Loucy (cell line): ENCODE results near the gene LRP10.
"Not testable (repeated sequence)": the region's sequence is repeated elsewhere in the genome, so short reads cannot be mapped to it uniquely, and the experiment has no call there.

Experiments
- H2AFZ ChIP-seq: fragments of 200-600 bp; sonication (generic); 2 replicates; pipeline ENCODE4 v1.6.0; 2016; ENCODE audit warnings: antibody characterized with exemption, mild to moderate bottlenecking, low read length, moderate library complexity
- H3F3A ChIP-seq: fragments of 200-600 bp; 2 replicates; pipeline ENCODE4 v1.6.0; 2016; ENCODE audit warnings: antibody characterized with exemption, low read depth, mild to moderate bottlenecking
- H3K27me3 ChIP-seq: fragments of 200-600 bp; sonication (generic); 2 replicates; pipeline ENCODE4 v1.6.1; 2014; ENCODE audit warnings: low read length, mild to moderate bottlenecking; ENCODE audit not compliant: insufficient read depth, poor library complexity, severe bottlenecking
- H3K36me3 ChIP-seq: fragments of 200-600 bp; sonication (generic); 2 replicates; pipeline ENCODE4 v1.6.1; 2016; ENCODE audit warnings: low read length; ENCODE audit not compliant: insufficient read depth
- H3K4me1 ChIP-seq: fragments of 200-600 bp; sonication (generic); 2 replicates; pipeline ENCODE4 v1.5.1; 2014; ENCODE audit warnings: low read length, mild to moderate bottlenecking; ENCODE audit not compliant: insufficient read depth, poor library complexity, severe bottlenecking
- H3K4me2 ChIP-seq: fragments of 200-600 bp; sonication (generic); 2 replicates; pipeline ENCODE4 v1.6.0; 2014; ENCODE audit warnings: antibody characterized with exemption, low read length, low read depth, mild to moderate bottlenecking; ENCODE audit not compliant: poor library complexity, severe bottlenecking
- H3K4me3 ChIP-seq: fragments of 200-600 bp; sonication (generic); 2 replicates; pipeline ENCODE4 v1.5.1; 2014; ENCODE audit warnings: low read length, mild to moderate bottlenecking, mixed read lengths; ENCODE audit not compliant: poor library complexity, severe bottlenecking
- H3K79me2 ChIP-seq: fragments of 200-600 bp; sonication (generic); 2 replicates; pipeline ENCODE4 v1.6.1; 2014; ENCODE audit warnings: low read length; ENCODE audit not compliant: insufficient read depth
- H3K9ac ChIP-seq: fragments of 200-600 bp; sonication (generic); 2 replicates; pipeline ENCODE4 v1.6.0; 2014; ENCODE audit warnings: mild to moderate bottlenecking, low read depth, low read length, moderate library complexity; ENCODE audit not compliant: poor library complexity, severe bottlenecking
- H3K9me2 ChIP-seq: fragments of 200-600 bp; sonication (generic); replicated peaks from 2 replicates; pipeline ENCODE4 v1.6.1; 2016; ENCODE audit warnings: low read depth, low read length, mixed read lengths
- H3K9me3 ChIP-seq: fragments of 200-600 bp; sonication (generic); 2 replicates; pipeline ENCODE4 v1.6.1; 2014; ENCODE audit warnings: mild to moderate bottlenecking, antibody characterized with exemption, low read length, low read depth; ENCODE audit not compliant: insufficient read depth
- H4K20me1 ChIP-seq: fragments of 200-600 bp; sonication (generic); 2 replicates; pipeline ENCODE4 v1.6.0; 2014; ENCODE audit warnings: antibody characterized with exemption, low read length, mild to moderate bottlenecking; ENCODE audit not compliant: insufficient read depth, poor library complexity, severe bottlenecking
- EZH2phosphoT487 ChIP-seq: fragments of 200-600 bp; IDR thresholded peaks from 2 replicates; pipeline ENCODE4 v1.6.1; 2018; ENCODE audit warnings: antibody characterized with exemption, mild to moderate bottlenecking, moderate library complexity, borderline replicate concordance
- TF ChIP-seq, protein P1 (sequence below): fragments of 200-600 bp; sonication (generic); conservative IDR thresholded peaks from 2 replicates; pipeline ENCODE4 v1.5.1; 2014; ENCODE audit warnings: mild to moderate bottlenecking, antibody characterized with exemption, low read length

The LRP10 gene

DNA sequence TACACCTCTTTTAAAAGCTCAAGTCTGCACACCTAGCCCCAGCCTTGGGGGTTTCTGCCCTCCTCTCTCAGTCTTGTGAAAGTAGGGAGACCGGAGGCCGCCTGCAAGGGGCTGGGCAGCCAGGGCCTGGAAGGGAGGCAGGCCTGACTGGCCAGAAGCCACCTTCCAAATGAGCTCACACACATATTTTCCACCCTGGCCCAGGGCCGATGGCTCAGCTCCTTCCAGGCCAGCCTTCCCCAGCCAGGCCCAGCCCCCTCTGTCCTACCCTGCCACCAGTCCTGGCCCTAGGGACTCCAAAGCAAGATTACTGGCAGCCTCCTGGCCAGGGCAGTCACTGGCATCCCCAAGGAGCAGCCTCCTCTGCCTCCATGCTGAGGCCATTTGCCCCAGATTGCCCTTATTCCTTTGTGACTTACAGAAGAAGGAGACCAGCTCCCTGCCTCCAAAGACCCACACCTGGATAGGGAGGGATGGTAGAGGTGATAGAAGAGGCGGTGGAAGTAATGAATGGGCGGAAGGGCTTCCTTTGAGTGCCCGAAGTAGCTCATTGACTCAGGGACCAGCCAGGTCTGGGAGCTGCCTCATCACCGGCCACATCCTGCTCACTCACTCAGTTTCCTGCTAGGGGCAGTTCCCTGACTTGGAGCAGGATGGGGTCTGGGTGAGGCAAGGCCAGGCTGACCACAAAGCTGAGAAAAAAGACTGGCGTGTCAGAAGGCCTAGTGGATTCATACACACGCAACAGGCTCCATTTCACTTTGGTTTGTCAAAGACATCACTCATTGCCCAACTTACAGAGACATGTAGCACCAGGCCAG lies 20.4 kb upstream of the LRP10 start:
- Histone ChIP-seq H3F3A (no peaks in the 10 kb centered on the region), H3K27me3 (peaks cover 25% of the 10 kb centered on the region), H2AFZ (no peak overlapping the region), H3K4me2 (peak overlapping the region; percentile 13), H3K4me1 (peaks cover 17% of the 10 kb centered on the region), H3K79me2 (no peaks in the 10 kb centered on the region), H3K4me3 (no peak overlapping the region), H4K20me1 (no peaks in the 10 kb centered on the region), H3K9me3 (no peaks in the 10 kb centered on the region), H3K9ac (peak overlapping the region; percentile 2), H3K9me2 (no peaks in the 10 kb centered on the region), H3K36me3 (no peaks in the 10 kb centered on the region)
- no peak for TF ChIP-seq EZH2phosphoT487
- TF ChIP-seq, protein P1, sequence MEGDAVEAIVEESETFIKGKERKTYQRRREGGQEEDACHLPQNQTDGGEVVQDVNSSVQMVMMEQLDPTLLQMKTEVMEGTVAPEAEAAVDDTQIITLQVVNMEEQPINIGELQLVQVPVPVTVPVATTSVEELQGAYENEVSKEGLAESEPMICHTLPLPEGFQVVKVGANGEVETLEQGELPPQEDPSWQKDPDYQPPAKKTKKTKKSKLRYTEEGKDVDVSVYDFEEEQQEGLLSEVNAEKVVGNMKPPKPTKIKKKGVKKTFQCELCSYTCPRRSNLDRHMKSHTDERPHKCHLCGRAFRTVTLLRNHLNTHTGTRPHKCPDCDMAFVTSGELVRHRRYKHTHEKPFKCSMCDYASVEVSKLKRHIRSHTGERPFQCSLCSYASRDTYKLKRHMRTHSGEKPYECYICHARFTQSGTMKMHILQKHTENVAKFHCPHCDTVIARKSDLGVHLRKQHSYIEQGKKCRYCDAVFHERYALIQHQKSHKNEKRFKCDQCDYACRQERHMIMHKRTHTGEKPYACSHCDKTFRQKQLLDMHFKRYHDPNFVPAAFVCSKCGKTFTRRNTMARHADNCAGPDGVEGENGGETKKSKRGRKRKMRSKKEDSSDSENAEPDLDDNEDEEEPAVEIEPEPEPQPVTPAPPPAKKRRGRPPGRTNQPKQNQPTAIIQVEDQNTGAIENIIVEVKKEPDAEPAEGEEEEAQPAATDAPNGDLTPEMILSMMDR = no peak

DNA sequence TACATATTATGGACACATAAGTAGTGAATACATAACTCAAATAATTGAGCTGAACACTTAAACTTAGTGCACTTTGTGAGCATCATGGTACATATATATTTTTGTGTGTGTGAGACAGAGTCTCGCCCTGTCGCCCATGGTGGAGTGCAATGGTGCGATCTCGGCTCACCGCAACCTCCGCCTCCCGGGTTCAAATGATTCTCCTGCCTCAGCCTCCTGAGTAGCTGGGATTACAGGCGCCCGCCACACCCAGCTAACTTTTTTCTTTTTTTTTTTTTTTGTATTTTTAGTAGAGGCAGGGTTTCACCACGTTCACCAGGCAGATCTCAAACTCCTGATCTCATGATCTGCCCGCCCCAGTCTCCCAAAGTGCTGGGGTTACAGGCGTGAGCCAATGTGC lies 19.4 kb upstream of the LRP10 start:
- not testable (repeated sequence) for H3K9me3 ChIP-seq, H3K36me3 ChIP-seq, H3F3A ChIP-seq, H3K9ac ChIP-seq, H2AFZ ChIP-seq, H3K4me3 ChIP-seq, H3K79me2 ChIP-seq, H3K4me2 ChIP-seq, H3K9me2 ChIP-seq, H4K20me1 ChIP-seq
- H3K4me1 ChIP-seq = peaks cover 17% of the 10 kb centered on the region
- peaks cover 29% of the 10 kb centered on the region for H3K27me3 ChIP-seq

- no peak for TF ChIP-seq EZH2phosphoT487
- TF ChIP-seq, protein P1 = no peak
- Histone ChIP-seq H4K20me1 (no peaks in the 10 kb centered on the region), H3K9me3 (no peaks in the 10 kb centered on the region), H3K4me2 (peak overlapping the region; percentile 97), H3K4me3 (peak overlapping the region; percentile 79), H3F3A (no peaks in the 10 kb centered on the region), H3K9me2 (no peaks in the 10 kb centered on the region), H3K9ac (peak overlapping the region; percentile 75), H2AFZ (peak overlapping the region; percentile 95), H3K4me1 (peaks cover 17% of the 10 kb centered on the region), H3K36me3 (no peaks in the 10 kb centered on the region), H3K27me3 (peaks cover 33% of the 10 kb centered on the region), H3K79me2 (no peaks in the 10 kb centered on the region)
Observed at GRCh38 chr14:22852599-22852939, 19.0 kb upstream of the LRP10 start.
